NCI-H146 (cell line): ENCODE data around the gene HOXA7.

Experiments used
- DNase-seq: peaks from one replicate; lab custom pipeline; 2025; lab: John Stamatoyannopoulos, UW

HOXA7 gene

GRCh38 chr7:27159266-27160144, 3.0 kb upstream of the HOXA7 start:
- no peak for DNase-seq

GRCh38 chr7:27158436-27159265, 2.2 kb upstream of the HOXA7 start:
- no peak for DNase-seq

- no peak for DNase-seq
Observed at GRCh38 chr7:27157702-27158431, 1.4 kb upstream of the HOXA7 start.

GRCh38 chr7:27156916-27157701, 634 bp upstream of the HOXA7 start:
- DNase-seq, result peak; percentile 40

GRCh38 chr7:27155816-27156507, 513 bp downstream of the HOXA7 start:
- DNase-seq, result peak; percentile 47

- no peak for DNase-seq
Observed at GRCh38 chr7:27154901-27155815, 1.3 kb downstream of the HOXA7 start.

- DNase-seq, result no peak
Observed at GRCh38 chr7:27154369-27154768, 2.1 kb downstream of the HOXA7 start.

GRCh38 chr7:27153526-27153925, 2.9 kb downstream of the HOXA7 start:
- no peak for DNase-seq

- no peak for DNase-seq
Observed at GRCh38 chr7:27152816-27153442, 3.5 kb downstream of the HOXA7 start.

GRCh38 chr7:27151931-27152815, 4.3 kb downstream of the HOXA7 start, which contains the start of gene HOXA3:
TSS of gene HOXA3 (minus strand) at chr7:27152583. CDS start at chr7:27110640, 41,943 bp downstream.
- DNase-seq, result no peak

GRCh38 chr7:27151341-27151930, 5.0 kb downstream of the HOXA7 start:
- DNase-seq, result no peak

- DNase-seq, result peak; percentile 54
Observed at GRCh38 chr7:27150568-27151340, 5.7 kb downstream of the HOXA7 start.

- DNase-seq, result peak; percentile 13
Observed at GRCh38 chr7:27149842-27150567, 6.5 kb downstream of the HOXA7 start.

GRCh38 chr7:27148756-27149641, 7.5 kb downstream of the HOXA7 start:
- no peak for DNase-seq

GRCh38 chr7:27148031-27148755, 8.3 kb downstream of the HOXA7 start:
- peak; percentile 39 for DNase-seq
